Right ventricle myocardium superior (tissue), 1 donor: ENCODE results near the gene PCDHB12. TPM values are rescaled to one million over a fixed set of nuclear protein-coding genes. Genes with fewer than 3 reads are reported as not detected.
A peak's percentile ranks its signal among the peaks of the same experiment; 100 is the strongest.
"Not testable (repeated sequence)": the region's sequence is repeated elsewhere in the genome, so short reads cannot be mapped to it uniquely, and the experiment has no call there.

ENCODE experiments used
- ATAC-seq: fragments of 200-7000 bp; cut with Tn5 transposase; one replicate; pipeline ENCODE4 v1.9.1; 2020; ENCODE audit warnings: mild to moderate bottlenecking; ENCODE audit not compliant: poor library complexity
- DNase-seq: peaks from one replicate; pipeline ENCODE4 v3.0.0-alpha.2; 2020
- intact Hi-C: fragments of 100-400 bp; cut with DNase I; formaldehyde crosslinking; loops from one replicate; pipeline ENCODE4 v1.11.2; 2022
- long read RNA-seq: library from polyadenylated mRNA; unstranded; transcript quantifications from one replicate; pipeline ENCODE4 v2.0.0, GENCODE V29; 2021
- total RNA-seq: library from RNA; stranded (reverse); fragmentation: NEBNext Ultra II Directional; extraction: Animal tissue kit (Norgen Biotek cat#: 25700); gene quantifications from one replicate; pipeline ENCODE4 v1.2.1, GENCODE V29; 2021
- donor health status: DM: no; HTN: yes; CAD: no; lungs with severe emphysema.

PCDHB12 gene
- total RNA-seq: 1.0 TPM
- long read RNA-seq, partial matches to known transcripts: 0 of 1 reads
- long read RNA-seq, other reads (novel, unspliced or antisense): 0 of 1 reads

DNA sequence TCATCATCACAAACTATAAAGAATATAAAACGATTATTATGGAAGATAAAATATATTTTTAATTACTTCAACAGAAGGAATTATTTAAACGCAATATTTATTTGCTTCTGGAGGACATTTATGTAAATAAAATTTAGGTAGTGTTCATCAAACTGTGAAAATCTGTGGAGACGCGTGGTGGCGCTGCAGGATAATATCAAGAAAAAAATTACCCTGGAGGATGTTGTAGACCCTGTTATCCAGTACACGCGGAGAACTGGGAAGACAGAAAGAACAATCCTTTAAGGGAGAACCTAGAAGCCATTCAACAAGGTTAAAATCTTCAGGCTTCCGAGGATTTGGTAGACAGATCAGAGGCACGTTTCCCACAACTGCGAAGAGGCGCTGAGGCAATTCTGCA lies at the start of gene PCDHB12:
Gene PCDHB12 (plus strand): TSS at position 242 of the 400 bp plus-strand sequence. CDS start 189 bp downstream, outside the sequence.
- no peak for ATAC-seq
- intact Hi-C loops: no loop called here
- DNase-seq: no peak

- intact Hi-C loops: no loop called here
- ATAC-seq (no peak), DNase-seq (no peak)
These were observed 35.9 kb upstream of the PCDHB12 start, which contains the start of gene PCDHB7 for GRCh38 chr5:141172381-141173204. PCDHB7 (plus strand) TSS chr5:141172644; CDS start chr5:141172836, 192 bp downstream.

GRCh38 chr5:141174291-141175104 lies 34.0 kb upstream of the PCDHB12 start:
- DNase-seq: peak; percentile 32
- ATAC-seq, intact Hi-C loops: not testable (repeated sequence)

DNA sequence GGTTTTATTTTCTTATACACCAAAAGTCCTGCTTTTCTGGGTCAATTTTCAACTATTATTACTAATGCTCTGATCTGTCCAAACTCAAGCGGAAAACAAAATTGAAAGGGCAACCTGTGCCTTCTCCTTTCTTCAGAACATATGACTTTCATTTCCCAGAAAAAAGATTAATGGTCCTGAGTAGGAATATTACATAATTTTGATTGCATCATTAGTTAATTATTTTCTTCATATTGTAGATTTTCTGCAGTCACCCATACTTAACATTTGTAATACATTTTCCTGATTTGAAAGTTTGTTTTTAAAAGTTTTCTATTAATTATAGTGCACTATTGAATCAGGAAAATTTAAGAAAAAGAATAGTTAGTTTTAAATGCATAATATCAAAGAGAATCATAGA lies 32.6 kb upstream of the PCDHB12 start:
- no peak for ATAC-seq
- intact Hi-C loops: no loop called here

DNA sequence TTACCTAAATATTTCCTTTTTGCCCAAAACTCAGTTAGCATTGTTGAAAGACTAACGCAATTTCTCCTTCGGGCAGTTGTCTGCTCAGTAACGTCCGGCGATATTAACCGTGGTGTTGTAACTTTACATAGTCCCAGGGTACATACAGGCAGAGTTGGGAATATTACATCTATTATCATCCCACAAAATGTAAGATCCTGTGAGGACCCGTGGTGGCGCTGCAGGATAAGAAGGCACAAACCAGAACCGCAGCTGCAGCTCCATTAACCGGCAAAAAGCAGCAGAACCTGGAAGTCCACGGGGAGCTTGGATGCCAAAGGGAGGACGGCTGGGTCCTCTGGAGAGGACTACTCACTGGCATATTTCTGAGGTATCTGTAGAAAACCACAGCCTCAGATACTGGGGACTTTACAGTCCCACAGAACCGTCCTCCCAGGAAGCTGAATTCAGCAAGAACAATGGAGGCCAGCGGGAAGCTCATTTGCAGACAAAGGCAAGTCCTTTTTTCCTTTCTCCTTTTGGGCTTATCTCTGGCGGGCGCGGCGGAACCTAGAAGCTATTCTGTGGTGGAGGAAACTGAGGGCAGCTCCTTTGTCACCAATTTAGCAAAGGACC lies 30.8 kb upstream of the PCDHB12 start, which contains the start of gene PCDHB8:
Gene PCDHB8 (plus strand): TSS at position 214 of the 615 bp plus-strand sequence. CDS start 245 bp downstream, at position 459.
- ATAC-seq (peak; percentile 86), DNase-seq (peak; percentile 39)
- intact Hi-C loops: not testable (repeated sequence)

More for the DNA sequence above, 32.6 kb upstream of the PCDHB12 start:
- DNase-seq: no peak

DNA sequence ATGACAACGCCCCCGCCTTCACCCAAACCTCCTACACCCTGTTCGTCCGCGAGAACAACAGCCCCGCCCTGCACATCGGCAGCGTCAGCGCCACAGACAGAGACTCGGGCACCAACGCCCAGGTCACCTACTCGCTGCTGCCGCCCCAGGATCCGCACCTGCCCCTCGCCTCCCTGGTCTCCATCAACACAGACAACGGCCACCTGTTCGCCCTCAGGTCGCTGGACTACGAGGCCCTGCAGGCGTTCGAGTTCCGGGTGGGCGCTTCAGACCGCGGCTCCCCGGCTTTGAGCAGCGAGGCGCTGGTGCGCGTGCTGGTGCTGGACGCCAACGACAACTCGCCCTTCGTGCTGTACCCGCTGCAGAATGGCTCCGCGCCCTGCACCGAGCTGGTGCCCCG lies 29.1 kb upstream of the PCDHB12 start:
- ATAC-seq, intact Hi-C loops, DNase-seq: not testable (repeated sequence)

GRCh38 chr5:141179876-141180275 lies 28.6 kb upstream of the PCDHB12 start:
- DNase-seq, ATAC-seq, intact Hi-C loops: not testable (repeated sequence)

GRCh38 chr5:141180313-141180712 lies 28.2 kb upstream of the PCDHB12 start:
- DNase-seq (no peak), ATAC-seq (no peak)
- intact Hi-C loops: no loop called here

- intact Hi-C loops: no loop called here
- no peak for DNase-seq
- ATAC-seq: peak; percentile 63
These were observed 26.3 kb upstream of the PCDHB12 start, which contains the start of gene PCDHB16 for GRCh38 chr5:141182248-141182647. PCDHB16 (plus strand) TSS chr5:141182387; CDS start chr5:141182560, 173 bp downstream.

DNA sequence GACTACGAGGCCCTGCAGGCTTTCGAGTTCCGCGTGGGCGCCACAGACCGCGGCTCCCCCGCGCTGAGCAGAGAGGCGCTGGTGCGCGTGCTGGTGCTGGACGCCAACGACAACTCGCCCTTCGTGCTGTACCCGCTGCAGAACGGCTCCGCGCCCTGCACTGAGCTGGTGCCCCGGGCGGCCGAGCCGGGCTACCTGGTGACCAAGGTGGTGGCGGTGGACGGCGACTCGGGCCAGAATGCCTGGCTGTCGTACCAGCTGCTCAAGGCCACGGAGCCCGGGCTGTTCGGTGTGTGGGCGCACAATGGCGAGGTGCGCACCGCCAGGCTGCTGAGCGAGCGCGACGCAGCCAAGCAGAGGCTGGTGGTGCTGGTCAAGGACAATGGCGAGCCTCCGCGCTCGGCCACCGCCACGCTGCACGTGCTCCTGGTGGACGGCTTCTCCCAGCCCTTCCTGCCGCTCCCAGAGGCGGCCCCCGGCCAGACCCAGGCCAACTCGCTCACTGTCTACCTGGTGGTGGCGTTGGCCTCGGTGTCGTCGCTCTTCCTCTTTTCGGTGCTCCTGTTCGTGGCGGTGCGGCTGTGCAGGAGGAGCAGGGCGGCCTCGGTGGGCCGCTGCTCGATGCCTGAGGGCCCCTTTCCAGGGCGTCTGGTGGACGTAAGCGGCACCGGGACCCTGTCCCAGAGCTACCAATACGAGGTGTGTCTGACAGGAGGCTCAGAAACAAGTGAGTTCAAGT lies 24.2 kb upstream of the PCDHB12 start:
- intact Hi-C loops: not testable (repeated sequence)

GRCh38 chr5:141186897-141187512 lies 21.5 kb upstream of the PCDHB12 start, which contains the start of gene PCDHB9:
PCDHB9 (plus strand) TSS chr5:141187161; CDS start chr5:141187319, 158 bp downstream.
- no peak for DNase-seq
- ATAC-seq: no peak
- intact Hi-C loops: no loop called here

More for the DNA sequence above, 24.2 kb upstream of the PCDHB12 start:
- not testable (repeated sequence) for ATAC-seq, DNase-seq

- intact Hi-C loops, DNase-seq, ATAC-seq: not testable (repeated sequence)
These were observed 19.8 kb upstream of the PCDHB12 start for GRCh38 chr5:141188682-141189081.

DNA sequence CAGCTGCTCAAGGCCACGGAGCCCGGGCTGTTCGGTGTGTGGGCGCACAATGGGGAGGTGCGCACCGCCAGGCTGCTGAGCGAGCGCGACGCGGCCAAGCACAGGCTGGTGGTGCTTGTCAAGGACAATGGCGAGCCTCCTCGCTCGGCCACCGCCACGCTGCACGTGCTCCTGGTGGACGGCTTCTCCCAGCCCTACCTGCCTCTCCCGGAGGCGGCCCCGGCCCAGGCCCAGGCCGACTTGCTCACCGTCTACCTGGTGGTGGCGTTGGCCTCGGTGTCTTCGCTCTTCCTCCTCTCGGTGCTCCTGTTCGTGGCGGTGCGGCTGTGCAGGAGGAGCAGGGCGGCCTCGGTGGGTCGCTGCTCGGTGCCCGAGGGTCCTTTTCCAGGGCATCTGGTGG lies 19.4 kb upstream of the PCDHB12 start:
- intact Hi-C loops, DNase-seq, ATAC-seq: not testable (repeated sequence)

GRCh38 chr5:141192110-141192725 lies 16.3 kb upstream of the PCDHB12 start, which contains the start of gene PCDHB10:
PCDHB10 (plus strand) TSS chr5:141192353; CDS start chr5:141192553, 200 bp downstream.
- no peak for ATAC-seq
- intact Hi-C loops: no loop called here
- no peak for DNase-seq

DNA sequence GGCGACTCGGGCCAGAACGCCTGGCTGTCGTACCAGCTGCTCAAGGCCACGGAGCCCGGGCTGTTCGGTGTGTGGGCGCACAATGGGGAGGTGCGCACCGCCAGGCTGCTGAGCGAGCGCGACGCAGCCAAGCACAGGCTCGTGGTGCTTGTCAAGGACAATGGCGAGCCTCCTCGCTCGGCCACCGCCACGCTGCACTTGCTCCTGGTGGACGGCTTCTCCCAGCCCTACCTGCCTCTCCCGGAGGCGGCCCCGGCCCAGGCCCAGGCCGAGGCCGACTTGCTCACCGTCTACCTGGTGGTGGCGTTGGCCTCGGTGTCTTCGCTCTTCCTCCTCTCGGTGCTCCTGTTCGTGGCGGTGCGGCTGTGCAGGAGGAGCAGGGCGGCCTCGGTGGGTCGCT lies 14.2 kb upstream of the PCDHB12 start:
- ATAC-seq, intact Hi-C loops: not testable (repeated sequence)

GRCh38 chr5:141196363-141196762 lies 12.2 kb upstream of the PCDHB12 start:
- intact Hi-C loops: no loop called here
- ATAC-seq (no peak), DNase-seq (no peak)

More for the DNA sequence above, 14.2 kb upstream of the PCDHB12 start:
- DNase-seq: not testable (repeated sequence)
